ENCODE results near the gene OR5AR1. TPM values are rescaled to one million over a fixed set of nuclear protein-coding genes. Genes with fewer than 3 reads are reported as not detected.

The OR5AR1 gene
- total and polyA plus RNA-seq, 8 donors, result not detected

DNA sequence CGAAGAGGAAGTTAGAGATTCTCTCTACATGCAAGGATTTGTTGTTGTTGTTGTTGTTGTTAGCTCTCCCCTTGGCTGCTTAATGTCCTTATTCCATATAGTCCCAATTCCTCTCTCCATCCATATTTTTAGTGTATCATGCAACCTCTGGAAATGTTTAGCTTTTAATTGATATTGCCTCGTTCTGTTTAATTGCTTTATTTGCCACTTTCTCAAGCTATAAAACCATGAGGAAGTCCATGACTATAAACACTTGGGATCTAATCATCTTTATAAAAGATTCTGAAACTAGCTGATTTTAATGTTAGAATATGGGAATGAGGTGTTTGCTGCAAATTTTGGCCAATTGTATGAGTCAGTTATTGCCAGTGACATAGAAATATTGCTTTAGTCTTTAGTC is 29.9 kb downstream of the OR5AR1 start:
- Histone ChIP-seq H3K4me3 (no peak overlapping the region), H3K36me3 (no peaks in the 10 kb centered on the region), H3K27ac (no peak overlapping the region), H3K27me3 (no peaks in the 10 kb centered on the region), H3K9me3 (no peaks in the 10 kb centered on the region), H3K4me1 (no peaks in the 10 kb centered on the region)
- no peak for DNase-seq
- FAIRE-seq, result no peak
- intact Hi-C loops (cut with DNase I), result no loop called here
- no peak for TF ChIP-seq CTCF (IDR thresholded peaks at IDR 0.05)
- ATAC-seq, result no peak
- WGBS, 2 donors, result 56 to 75% methylated on average over 2 of the region's 2 CpGs

DNA sequence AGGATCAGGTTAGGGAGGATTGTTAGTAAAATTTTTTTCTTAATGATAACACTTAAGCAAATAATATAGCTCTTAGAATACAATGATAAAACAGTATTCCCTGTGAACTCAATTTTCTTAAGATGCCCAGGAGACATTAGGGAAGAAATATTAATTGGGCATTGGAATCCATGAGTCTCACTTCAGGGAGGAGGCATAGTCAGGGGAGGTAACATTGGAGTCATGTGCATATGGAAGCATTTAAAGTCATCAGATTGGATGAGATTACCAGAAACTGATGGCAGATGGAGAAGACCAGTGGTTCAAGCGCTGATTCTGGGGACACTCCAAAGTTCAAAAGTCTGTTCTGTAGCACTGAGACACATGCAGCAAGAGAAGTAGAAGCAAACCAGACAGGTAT is 35.3 kb downstream of the OR5AR1 start, which contains the start of gene OR9G1:
OR9G1 (plus strand) TSS at position 301 of the 400 bp plus-strand sequence. CDS start 1,293 bp downstream, outside the sequence.
- no peaks in the 10 kb centered on the region for H3K9me3 ChIP-seq
- TF ChIP-seq CTCF (IDR thresholded peaks at IDR 0.05), result no peak
- 85 to 86% methylated on average over 1 of the region's 1 CpG for WGBS, 2 donors
- H3K4me1 ChIP-seq, result no peaks in the 10 kb centered on the region
- FAIRE-seq (no peak), DNase-seq (no peak), ATAC-seq (no peak)
- no peaks in the 10 kb centered on the region for H3K36me3 ChIP-seq
- H3K27me3 ChIP-seq, result no peaks in the 10 kb centered on the region
- H3K4me3 ChIP-seq, result no peak within 1 kb of the TSS
- intact Hi-C loops (cut with DNase I), result no loop called here
- no peak within 1 kb of the TSS for H3K27ac ChIP-seq

- no peak for FAIRE-seq
- H3K9me3 ChIP-seq, result no peaks in the 10 kb centered on the region
- no peak overlapping the region for H3K4me3 ChIP-seq
- H3K4me1 ChIP-seq, result no peaks in the 10 kb centered on the region
- WGBS, 2 donors, result 47 to 54% methylated on average over 10 of the region's 10 CpGs
- no peak for TF ChIP-seq CTCF (IDR thresholded peaks at IDR 0.05)
- ATAC-seq, result no peak
- peak in 1 of 6 donors; percentile 27 for DNase-seq
- H3K27ac ChIP-seq, result no peak overlapping the region
- H3K27me3 ChIP-seq, result no peaks in the 10 kb centered on the region
- no peaks in the 10 kb centered on the region for H3K36me3 ChIP-seq
- intact Hi-C loops (cut with DNase I), result no loop called here
Observed at GRCh38 chr11:56700242-56700913, 36.9 kb downstream of the OR5AR1 start.

DNA sequence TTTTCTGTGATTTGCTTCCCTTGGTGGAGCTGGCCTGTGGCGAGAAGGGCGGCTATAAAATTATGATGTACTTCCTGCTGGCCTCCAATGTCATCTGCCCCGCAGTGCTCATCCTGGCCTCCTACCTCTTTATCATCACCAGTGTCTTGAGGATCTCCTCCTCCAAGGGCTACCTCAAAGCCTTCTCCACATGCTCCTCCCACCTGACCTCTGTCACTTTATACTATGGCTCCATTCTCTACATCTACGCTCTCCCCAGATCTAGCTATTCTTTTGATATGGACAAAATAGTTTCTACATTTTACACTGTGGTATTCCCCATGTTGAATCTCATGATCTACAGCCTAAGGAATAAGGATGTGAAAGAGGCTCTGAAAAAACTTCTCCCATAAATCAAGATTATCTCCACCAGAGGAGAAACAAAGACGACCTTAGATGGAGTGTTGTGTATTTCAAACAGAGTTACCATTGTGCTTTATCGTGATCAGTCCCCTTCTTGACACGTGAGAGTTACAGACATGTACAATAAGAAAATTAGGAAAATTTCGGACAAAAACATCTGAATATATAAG is 37.5 kb downstream of the OR5AR1 start:
- no peaks in the 10 kb centered on the region for H3K4me1 ChIP-seq
- ATAC-seq (no peak), DNase-seq (peak in 1 of 6 donors; percentile 26), FAIRE-seq (no peak)
- WGBS, 2 donors, result 53 to 60% methylated on average over 8 of the region's 8 CpGs
- no peak for TF ChIP-seq CTCF (IDR thresholded peaks at IDR 0.05)
- no peaks in the 10 kb centered on the region for H3K27me3 ChIP-seq
- no peaks in the 10 kb centered on the region for H3K36me3 ChIP-seq
- H3K9me3 ChIP-seq, result no peaks in the 10 kb centered on the region
- intact Hi-C loops (cut with DNase I), result no loop called here
- H3K4me3 ChIP-seq, result no peak overlapping the region
- H3K27ac ChIP-seq, result no peak overlapping the region

DNA sequence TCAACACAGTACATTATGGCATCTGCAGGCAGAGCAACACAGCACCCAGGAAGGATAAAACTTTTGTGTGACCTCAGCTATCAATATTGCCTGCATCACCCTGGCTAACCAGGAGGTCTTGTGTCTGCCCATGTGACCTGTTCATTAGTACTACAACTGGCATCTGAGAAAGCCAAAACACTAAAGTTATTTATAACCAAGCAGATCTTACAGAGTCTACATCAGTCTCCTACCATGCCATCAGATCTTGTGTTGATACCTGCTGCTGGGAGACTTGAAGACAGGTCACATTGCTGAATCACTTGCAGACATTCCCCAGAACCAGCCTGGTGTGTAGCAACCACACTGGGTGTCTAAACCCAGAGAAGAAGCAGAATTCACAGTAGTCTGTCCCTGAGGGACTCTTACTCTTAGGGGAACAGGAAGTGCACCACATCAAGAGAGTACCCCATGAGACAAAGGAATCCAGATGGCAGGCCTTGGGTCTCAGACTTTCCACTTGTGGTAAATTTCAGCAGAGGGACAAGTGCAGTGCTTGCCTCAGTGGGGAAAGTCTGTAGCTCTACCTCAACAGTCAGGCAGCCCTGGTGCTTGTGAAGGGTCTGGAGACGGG is 42.4 kb downstream of the OR5AR1 start:
- ATAC-seq (no peak), FAIRE-seq (no peak), DNase-seq (no peak)
- Histone ChIP-seq H3K36me3 (no peaks in the 10 kb centered on the region), H3K27me3 (no peaks in the 10 kb centered on the region), H3K9me3 (no peaks in the 10 kb centered on the region), H3K27ac (no peak overlapping the region), H3K4me1 (no peaks in the 10 kb centered on the region), H3K4me3 (no peak overlapping the region)
- WGBS, 2 donors, result 36 to 43% methylated on average over 1 of the region's 1 CpG
- no peak for TF ChIP-seq CTCF (IDR thresholded peaks at IDR 0.05)
- intact Hi-C loops (cut with DNase I), result no loop called here

All from pancreas (tissue), 10 donors.